HL-60 (cell line): ENCODE results near the gene FEN1.

ENCODE experiments used
- DNase-seq, 2 experiments: peaks; one replicate each; pipeline ENCODE4 v3.0.0-alpha.2; 2010 to 2020; ENCODE audit warnings: low read depth in 1 of 2, low spot score in 1 of 2
- H3K27ac ChIP-seq: fragments of 250-450 bp; sonication (Bioruptor Pico); replicated peaks from 2 replicates; pipeline ENCODE4 v1.5.1; 2020; ENCODE audit warnings: mild to moderate bottlenecking, moderate library complexity
- H3K27me3 ChIP-seq: fragments of 250-450 bp; sonication (Bioruptor Pico); 2 replicates; pipeline ENCODE4 v1.5.1; 2021; ENCODE audit warnings: mild to moderate bottlenecking, moderate library complexity; ENCODE audit not compliant: insufficient read depth, poor library complexity, severe bottlenecking
- H3K4me3 ChIP-seq: replicated peaks from 2 replicates; pipeline ENCODE4 v1.5.1; 2011; ENCODE audit warnings: mild to moderate bottlenecking, control low read depth, low read length; ENCODE audit not compliant: insufficient read depth
- GABPA ChIP-seq: IDR thresholded peaks from 2 replicates; pipeline ENCODE4 v1.6.1; 2012; ENCODE audit warnings: low read depth
- POLR2AphosphoS5 ChIP-seq: IDR thresholded peaks from 2 replicates; pipeline ENCODE4 v1.6.1; 2012; ENCODE audit warnings: low read depth
- SPI1 ChIP-seq: IDR thresholded peaks from 2 replicates; pipeline ENCODE4 v1.6.1; 2012; ENCODE audit warnings: low read depth, mild to moderate bottlenecking, borderline replicate concordance
- TF ChIP-seq, protein P1 (sequence below): IDR thresholded peaks from 2 replicates; pipeline ENCODE4 v1.6.1; 2012; ENCODE audit warnings: low read depth; ENCODE audit not compliant: insufficient replicate concordance
- TF ChIP-seq, protein P2 (sequence below): IDR thresholded peaks from one replicate; pipeline ENCODE4 v1.5.1; 2011; ENCODE audit warnings: low read length, control low read depth, inconsistent platforms; ENCODE audit not compliant: insufficient read depth

The FEN1 gene

DNA sequence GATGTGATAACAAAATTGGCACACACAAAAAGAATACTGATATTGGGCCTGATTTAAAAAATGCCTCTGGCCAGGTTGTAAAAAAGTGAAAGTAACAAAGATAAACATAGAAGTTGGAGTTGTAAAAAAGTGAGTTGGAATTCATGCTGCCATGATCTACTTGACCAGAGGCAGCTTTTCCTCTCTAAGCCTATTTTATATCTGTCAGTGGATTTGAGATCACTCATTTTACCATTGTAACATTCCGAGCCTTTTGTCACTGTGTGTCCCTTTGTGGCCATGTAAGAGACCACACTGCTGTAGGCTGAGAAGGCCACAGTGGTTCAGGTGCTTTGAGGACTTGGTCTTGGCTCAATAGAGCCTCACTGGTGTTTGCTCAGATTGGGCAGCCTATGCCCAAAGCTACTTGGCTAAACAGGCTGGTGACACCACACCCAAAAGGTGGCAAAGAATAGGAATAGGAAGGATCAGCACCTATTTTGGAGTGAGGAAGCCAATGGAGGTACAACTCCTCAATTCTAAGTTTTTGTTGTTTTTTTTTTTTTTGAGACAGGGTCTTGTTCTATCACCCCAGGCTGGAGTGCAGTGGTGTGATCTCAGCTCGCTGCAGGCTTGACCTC, 7.1 kb downstream of the FEN1 start:
- Histone ChIP-seq H3K4me3 (no peak overlapping the region), H3K27me3 (no peaks in the 10 kb centered on the region), H3K27ac (no peak overlapping the region)
- DNase-seq = no peak
- TF ChIP-seq, protein P1, sequence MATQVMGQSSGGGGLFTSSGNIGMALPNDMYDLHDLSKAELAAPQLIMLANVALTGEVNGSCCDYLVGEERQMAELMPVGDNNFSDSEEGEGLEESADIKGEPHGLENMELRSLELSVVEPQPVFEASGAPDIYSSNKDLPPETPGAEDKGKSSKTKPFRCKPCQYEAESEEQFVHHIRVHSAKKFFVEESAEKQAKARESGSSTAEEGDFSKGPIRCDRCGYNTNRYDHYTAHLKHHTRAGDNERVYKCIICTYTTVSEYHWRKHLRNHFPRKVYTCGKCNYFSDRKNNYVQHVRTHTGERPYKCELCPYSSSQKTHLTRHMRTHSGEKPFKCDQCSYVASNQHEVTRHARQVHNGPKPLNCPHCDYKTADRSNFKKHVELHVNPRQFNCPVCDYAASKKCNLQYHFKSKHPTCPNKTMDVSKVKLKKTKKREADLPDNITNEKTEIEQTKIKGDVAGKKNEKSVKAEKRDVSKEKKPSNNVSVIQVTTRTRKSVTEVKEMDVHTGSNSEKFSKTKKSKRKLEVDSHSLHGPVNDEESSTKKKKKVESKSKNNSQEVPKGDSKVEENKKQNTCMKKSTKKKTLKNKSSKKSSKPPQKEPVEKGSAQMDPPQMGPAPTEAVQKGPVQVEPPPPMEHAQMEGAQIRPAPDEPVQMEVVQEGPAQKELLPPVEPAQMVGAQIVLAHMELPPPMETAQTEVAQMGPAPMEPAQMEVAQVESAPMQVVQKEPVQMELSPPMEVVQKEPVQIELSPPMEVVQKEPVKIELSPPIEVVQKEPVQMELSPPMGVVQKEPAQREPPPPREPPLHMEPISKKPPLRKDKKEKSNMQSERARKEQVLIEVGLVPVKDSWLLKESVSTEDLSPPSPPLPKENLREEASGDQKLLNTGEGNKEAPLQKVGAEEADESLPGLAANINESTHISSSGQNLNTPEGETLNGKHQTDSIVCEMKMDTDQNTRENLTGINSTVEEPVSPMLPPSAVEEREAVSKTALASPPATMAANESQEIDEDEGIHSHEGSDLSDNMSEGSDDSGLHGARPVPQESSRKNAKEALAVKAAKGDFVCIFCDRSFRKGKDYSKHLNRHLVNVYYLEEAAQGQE = no peak
- TF ChIP-seq, protein P2, sequence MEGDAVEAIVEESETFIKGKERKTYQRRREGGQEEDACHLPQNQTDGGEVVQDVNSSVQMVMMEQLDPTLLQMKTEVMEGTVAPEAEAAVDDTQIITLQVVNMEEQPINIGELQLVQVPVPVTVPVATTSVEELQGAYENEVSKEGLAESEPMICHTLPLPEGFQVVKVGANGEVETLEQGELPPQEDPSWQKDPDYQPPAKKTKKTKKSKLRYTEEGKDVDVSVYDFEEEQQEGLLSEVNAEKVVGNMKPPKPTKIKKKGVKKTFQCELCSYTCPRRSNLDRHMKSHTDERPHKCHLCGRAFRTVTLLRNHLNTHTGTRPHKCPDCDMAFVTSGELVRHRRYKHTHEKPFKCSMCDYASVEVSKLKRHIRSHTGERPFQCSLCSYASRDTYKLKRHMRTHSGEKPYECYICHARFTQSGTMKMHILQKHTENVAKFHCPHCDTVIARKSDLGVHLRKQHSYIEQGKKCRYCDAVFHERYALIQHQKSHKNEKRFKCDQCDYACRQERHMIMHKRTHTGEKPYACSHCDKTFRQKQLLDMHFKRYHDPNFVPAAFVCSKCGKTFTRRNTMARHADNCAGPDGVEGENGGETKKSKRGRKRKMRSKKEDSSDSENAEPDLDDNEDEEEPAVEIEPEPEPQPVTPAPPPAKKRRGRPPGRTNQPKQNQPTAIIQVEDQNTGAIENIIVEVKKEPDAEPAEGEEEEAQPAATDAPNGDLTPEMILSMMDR = no peak
- no peak for TF ChIP-seq SPI1
- 0 out of 2 replicates have a peak, but pooled peaks have one; percentile 10 for TF ChIP-seq POLR2AphosphoS5
- no peak for TF ChIP-seq GABPA

DNA sequence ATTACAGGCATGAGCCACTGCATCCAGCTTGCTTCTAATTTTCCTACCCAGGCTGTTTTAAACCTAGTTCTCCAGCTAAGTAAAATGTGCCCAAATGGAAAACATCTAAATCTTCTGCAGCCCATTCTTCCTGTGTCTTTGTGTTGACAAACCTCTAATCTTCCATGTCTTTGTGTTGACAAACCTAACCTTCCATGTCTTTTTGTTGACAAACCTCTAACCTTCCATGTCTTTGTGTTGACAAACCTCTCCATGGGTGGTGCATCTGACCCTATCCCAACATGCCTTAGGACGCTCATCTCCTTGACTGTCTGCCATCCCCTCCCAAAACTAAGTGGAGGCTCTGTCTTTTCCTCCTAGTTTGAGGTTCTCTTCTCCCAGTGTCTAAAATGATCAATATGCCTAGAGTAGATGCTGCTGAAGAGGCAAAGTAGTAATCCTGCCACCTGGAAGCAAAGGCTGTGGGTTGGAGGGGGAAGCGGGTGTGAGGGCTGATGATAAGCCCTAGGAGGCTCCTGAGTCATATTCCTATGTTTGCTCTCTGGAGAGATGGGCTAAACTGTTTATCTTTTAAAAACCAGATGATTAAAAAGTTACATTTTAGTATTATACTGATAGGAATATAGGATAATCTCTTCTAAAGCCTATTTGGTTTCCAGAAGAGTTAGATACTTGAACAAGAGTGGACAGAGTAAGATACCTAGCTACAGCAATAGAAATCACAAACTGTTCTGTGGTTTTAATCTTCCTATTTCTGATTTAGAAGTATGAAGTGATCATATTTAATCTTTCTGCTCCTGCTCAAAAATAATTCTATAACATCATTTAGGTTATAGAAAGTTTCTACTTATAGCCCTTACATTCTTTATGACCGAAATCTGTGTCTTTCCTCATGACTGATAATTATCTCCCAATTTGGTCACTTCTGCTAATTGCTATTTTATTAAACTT, 7.9 kb downstream of the FEN1 start:
- no peak overlapping the region for H3K27ac ChIP-seq
- no peak for DNase-seq
- H3K4me3 ChIP-seq = no peak overlapping the region
- H3K27me3 ChIP-seq = no peaks in the 10 kb centered on the region
- TF ChIP-seq SPI1 (no peak), POLR2AphosphoS5 (no peak), GABPA (no peak)
- TF ChIP-seq, protein P2 = no peak
- TF ChIP-seq, protein P1 = no peak

DNA sequence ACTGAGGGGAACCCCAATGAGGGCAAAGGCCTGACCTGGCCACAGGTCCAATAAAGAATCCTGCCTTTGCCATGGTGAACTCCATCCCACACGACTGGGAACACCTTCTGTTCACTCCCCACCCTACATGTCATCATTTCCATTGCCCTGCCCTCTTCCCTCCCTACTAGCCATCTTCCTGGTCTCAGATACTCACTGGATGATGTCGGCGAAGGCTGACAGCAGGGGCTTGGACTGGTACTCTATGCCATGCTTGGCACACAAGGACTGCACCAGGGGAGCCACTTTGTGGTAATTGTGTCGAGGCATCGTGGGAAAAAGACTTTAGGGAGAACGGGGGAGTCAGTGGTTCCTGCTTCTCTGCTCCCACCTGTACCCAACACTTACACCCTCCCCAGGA, 9.9 kb downstream of the FEN1 start:
- TF ChIP-seq, protein P1 = no peak
- TF ChIP-seq POLR2AphosphoS5 (no peak), GABPA (no peak), SPI1 (no peak)
- TF ChIP-seq, protein P2 = no peak
- no peak for DNase-seq
- no peak overlapping the region for H3K27ac ChIP-seq
- no peaks in the 10 kb centered on the region for H3K27me3 ChIP-seq
- no peak overlapping the region for H3K4me3 ChIP-seq
